Neural progenitor cell (in vitro differentiated cells): ENCODE measurements around the gene CYP26C1. TPM values are rescaled to one million over a fixed set of nuclear protein-coding genes. Genes with fewer than 3 reads are reported as not detected.

Experiments used
- DNase-seq: peaks from one replicate; pipeline ENCODE4 v3.0.0-alpha.2; 2016; ENCODE audit warnings: low spot score
- H2AFZ ChIP-seq: fragments of 200-600 bp; sonication (generic); replicated peaks from 2 replicates; pipeline ENCODE4 v1.6.1; 2016; ENCODE audit warnings: antibody characterized with exemption
- H3F3A ChIP-seq: fragments of 200-600 bp; sonication (generic); 2 replicates; pipeline ENCODE4 v1.6.1; 2016; ENCODE audit warnings: antibody characterized with exemption, low read depth
- H3K27ac ChIP-seq: fragments of 200-600 bp; sonication (generic); 2 replicates; pipeline ENCODE4 v1.5.1; 2016; ENCODE audit warnings: mild to moderate bottlenecking
- H3K27me3 ChIP-seq: fragments of 200-600 bp; sonication (generic); 2 replicates; pipeline ENCODE4 v1.6.1; 2016; ENCODE audit warnings: mild to moderate bottlenecking, moderate library complexity
- H3K36me3 ChIP-seq: fragments of 200-600 bp; sonication (generic); 2 replicates; pipeline ENCODE4 v1.5.1; 2016
- H3K4me1 ChIP-seq: fragments of 200-600 bp; sonication (generic); 2 replicates; pipeline ENCODE4 v1.6.1; 2016; ENCODE audit warnings: mixed run types
- H3K4me2 ChIP-seq: fragments of 200-600 bp; sonication (generic); 2 replicates; pipeline ENCODE4 v1.6.1; 2016
- H3K4me3 ChIP-seq: fragments of 200-600 bp; sonication (generic); 2 replicates; pipeline ENCODE4 v1.5.1; 2016
- H3K79me2 ChIP-seq: fragments of 200-600 bp; sonication (generic); 2 replicates; pipeline ENCODE4 v1.6.1; 2016; ENCODE audit warnings: low read depth
- H3K9ac ChIP-seq: fragments of 200-600 bp; sonication (generic); 2 replicates; pipeline ENCODE4 v1.6.1; 2016
- H3K9me3 ChIP-seq: fragments of 200-600 bp; sonication (generic); 2 replicates; pipeline ENCODE4 v1.5.1; 2016; ENCODE audit warnings: low read depth
- H4K20me1 ChIP-seq: fragments of 200-600 bp; sonication (generic); 2 replicates; pipeline ENCODE4 v1.6.1; 2016; ENCODE audit warnings: low read depth
- H3K27ac Mint-ChIP-seq: 3 replicates; pipeline ENCODE4 v1.8.0; 2021; ENCODE audit warnings: mixed read lengths
- H3K27me3 Mint-ChIP-seq: 2 replicates; pipeline ENCODE4 v1.8.0; 2022; ENCODE audit warnings: low read depth, mild to moderate bottlenecking, inconsistent platforms, moderate library complexity, mixed read lengths; ENCODE audit not compliant: insufficient read depth
- H3K36me3 Mint-ChIP-seq: 3 replicates; pipeline ENCODE4 v1.8.0; 2021; ENCODE audit warnings: mixed read lengths
- H3K4me1 Mint-ChIP-seq: 3 replicates; pipeline ENCODE4 v1.8.0; 2021; ENCODE audit warnings: mixed read lengths
- H3K4me3 Mint-ChIP-seq: 3 replicates; pipeline ENCODE4 v1.8.0; 2021; ENCODE audit warnings: mild to moderate bottlenecking, moderate library complexity, mixed read lengths
- H3K9me3 Mint-ChIP-seq: 3 replicates; pipeline ENCODE4 v1.8.0; 2020; ENCODE audit warnings: mixed read lengths
- CTCF ChIP-seq: fragments of 200-600 bp; sonication (generic); IDR thresholded peaks from 2 replicates; pipeline ENCODE4 v1.5.1; 2017; ENCODE audit warnings: antibody characterized with exemption, mild to moderate bottlenecking
- EZH2 ChIP-seq: fragments of 200-600 bp; sonication (generic); IDR thresholded peaks from 2 replicates; pipeline ENCODE4 v1.6.1; 2017; ENCODE audit warnings: antibody characterized with exemption, mild to moderate bottlenecking, moderate library complexity
- EZH2phosphoT487 ChIP-seq: fragments of 200-600 bp; sonication (generic); IDR thresholded peaks from 2 replicates; pipeline ENCODE4 v1.6.1; 2017; ENCODE audit warnings: antibody characterized with exemption
- total RNA-seq: library from RNA; depleted of rRNA; stranded (reverse); fragments of >200 nt; gene quantifications from 2 replicates; pipeline ENCODE4 v1.2.3, GENCODE V29; 2015; ENCODE audit warnings: low replicate concordance

Gene CYP26C1
- total RNA-seq, 1 donor from 2014 or later: 0.04 TPM

- no peaks in the 10 kb centered on the region for H3K36me3 ChIP-seq
- H2AFZ ChIP-seq: no peak overlapping the region
- H3K9me3 Mint-ChIP-seq: no peaks in the 10 kb centered on the region
- no peak overlapping the region for H3K4me3 ChIP-seq
- H3K9me3 ChIP-seq: no peaks in the 10 kb centered on the region
- H3K4me1 ChIP-seq: no peaks in the 10 kb centered on the region
- H3K4me1 Mint-ChIP-seq: peaks cover 8% of the 10 kb centered on the region
- H3K79me2 ChIP-seq: no peaks in the 10 kb centered on the region
- H3K4me3 Mint-ChIP-seq: no peak overlapping the region
- H3K4me2 ChIP-seq: no peak overlapping the region
- no peaks in the 10 kb centered on the region for H3K36me3 Mint-ChIP-seq
- no peaks in the 10 kb centered on the region for H4K20me1 ChIP-seq
- no peak overlapping the region for H3K27ac ChIP-seq
- no peak overlapping the region for H3K9ac ChIP-seq
- H3K27me3 ChIP-seq: no peaks in the 10 kb centered on the region
- no peak for DNase-seq
- peaks cover 6% of the 10 kb centered on the region for H3K27me3 Mint-ChIP-seq
- no peaks in the 10 kb centered on the region for H3F3A ChIP-seq
- H3K27ac Mint-ChIP-seq: no peak overlapping the region
- no peak for TF ChIP-seq EZH2
Measured at GRCh38 chr10:93083743-93084539, 23.3 kb downstream of the CYP26C1 start.

DNA sequence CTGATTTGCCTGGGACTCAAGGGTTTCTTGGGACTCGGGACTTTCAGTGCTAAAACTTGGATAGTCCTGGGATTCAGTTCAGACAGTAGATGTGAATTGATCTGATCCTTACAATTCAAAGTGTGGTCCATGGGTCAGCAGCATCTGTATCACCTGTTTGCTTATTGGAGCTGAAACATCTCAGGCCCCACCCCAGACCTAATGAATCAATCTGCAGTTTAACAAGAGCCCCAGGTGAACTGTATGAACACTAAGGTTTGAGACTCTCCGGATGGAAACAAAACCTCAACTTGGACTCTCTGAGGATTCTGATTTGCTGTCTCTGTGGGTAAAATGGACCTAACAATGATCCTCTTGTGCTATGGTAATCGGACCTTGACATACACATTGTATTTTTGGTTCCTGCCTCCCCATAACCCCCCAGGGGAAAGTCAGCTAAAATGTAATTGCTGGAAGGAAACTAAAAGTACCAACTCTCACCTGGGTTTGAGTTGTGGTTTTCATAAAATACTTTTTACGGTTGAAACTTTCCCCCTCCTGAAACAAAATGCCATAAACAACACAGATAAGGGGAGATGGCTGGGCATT lies 24.8 kb downstream of the CYP26C1 start:
- no peak overlapping the region for H3K9ac ChIP-seq
- Mint-ChIP-seq H3K27me3 (peaks cover 9% of the 10 kb centered on the region), H3K36me3 (no peaks in the 10 kb centered on the region), H3K4me3 (no peak overlapping the region), H3K4me1 (peaks cover 5% of the 10 kb centered on the region), H3K9me3 (no peaks in the 10 kb centered on the region), H3K27ac (no peak overlapping the region)
- H3K27ac ChIP-seq: no peak overlapping the region
- DNase-seq: no peak
- no peak for TF ChIP-seq EZH2phosphoT487
- TF ChIP-seq EZH2: no peak
- TF ChIP-seq CTCF: no peak
- H3K4me2 ChIP-seq: no peak overlapping the region
- no peaks in the 10 kb centered on the region for H3F3A ChIP-seq
- no peaks in the 10 kb centered on the region for H3K36me3 ChIP-seq
- no peaks in the 10 kb centered on the region for H3K9me3 ChIP-seq
- H3K79me2 ChIP-seq: no peaks in the 10 kb centered on the region
- no peak overlapping the region for H2AFZ ChIP-seq
- no peak overlapping the region for H3K4me3 ChIP-seq
- no peaks in the 10 kb centered on the region for H3K27me3 ChIP-seq
- H3K4me1 ChIP-seq: no peaks in the 10 kb centered on the region
- no peaks in the 10 kb centered on the region for H4K20me1 ChIP-seq

DNA sequence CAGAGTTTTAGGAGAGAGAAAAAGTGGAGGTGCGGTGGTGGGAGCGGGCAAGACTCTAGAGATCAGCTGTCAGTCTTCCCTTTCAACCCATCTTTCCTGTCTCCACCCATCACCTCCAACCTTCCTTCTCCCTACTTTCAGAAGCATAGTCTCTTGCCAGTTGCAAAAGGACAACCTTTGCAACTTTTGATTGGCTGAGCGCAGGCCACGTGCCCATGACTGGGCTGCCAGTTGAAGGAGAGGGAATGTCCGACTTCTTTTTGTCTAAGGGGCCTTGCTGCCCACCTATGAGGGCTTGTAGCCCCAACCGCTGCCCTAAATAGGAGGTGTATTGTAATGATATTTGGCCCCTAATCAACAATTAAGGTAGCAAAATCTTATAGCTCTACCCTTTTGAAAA lies 25.7 kb downstream of the CYP26C1 start:
- Histone ChIP-seq H3K27me3 (no peaks in the 10 kb centered on the region), H3K4me3 (no peak overlapping the region), H3F3A (no peaks in the 10 kb centered on the region), H2AFZ (no peak overlapping the region), H3K9me3 (no peaks in the 10 kb centered on the region), H3K36me3 (no peaks in the 10 kb centered on the region), H4K20me1 (no peaks in the 10 kb centered on the region), H3K4me2 (no peak overlapping the region), H3K27ac (no peak overlapping the region), H3K4me1 (no peaks in the 10 kb centered on the region), H3K79me2 (no peaks in the 10 kb centered on the region), H3K9ac (no peak overlapping the region)
- Mint-ChIP-seq H3K27me3 (peaks cover 7% of the 10 kb centered on the region), H3K27ac (no peak overlapping the region), H3K4me1 (peaks cover 5% of the 10 kb centered on the region), H3K36me3 (no peaks in the 10 kb centered on the region), H3K4me3 (no peak overlapping the region), H3K9me3 (no peaks in the 10 kb centered on the region)
- TF ChIP-seq EZH2phosphoT487 (no peak), EZH2 (no peak), CTCF (no peak)
- DNase-seq: no peak

- no peak overlapping the region for H2AFZ ChIP-seq
- no peak overlapping the region for H3K27ac Mint-ChIP-seq
Measured at GRCh38 chr10:93087846-93088245, 27.2 kb downstream of the CYP26C1 start.

More at GRCh38 chr10:93087846-93088245, 27.2 kb downstream of the CYP26C1 start:
- Histone ChIP-seq H3K4me2 (no peak overlapping the region), H3K36me3 (no peaks in the 10 kb centered on the region), H3K4me1 (no peaks in the 10 kb centered on the region), H3F3A (no peaks in the 10 kb centered on the region), H3K9me3 (no peaks in the 10 kb centered on the region), H3K27ac (no peak overlapping the region), H3K79me2 (no peaks in the 10 kb centered on the region), H3K27me3 (no peaks in the 10 kb centered on the region), H3K4me3 (no peak overlapping the region), H4K20me1 (no peaks in the 10 kb centered on the region), H3K9ac (no peak overlapping the region)
- H3K27me3 Mint-ChIP-seq: peaks cover 7% of the 10 kb centered on the region
- no peaks in the 10 kb centered on the region for H3K36me3 Mint-ChIP-seq
- H3K4me3 Mint-ChIP-seq: no peak overlapping the region
- H3K9me3 Mint-ChIP-seq: no peaks in the 10 kb centered on the region
- no peaks in the 10 kb centered on the region for H3K4me1 Mint-ChIP-seq
- no peak for DNase-seq
- no peak for TF ChIP-seq CTCF
- TF ChIP-seq EZH2phosphoT487: no peak
- no peak for TF ChIP-seq EZH2
